ENCODE measurements around the gene SHISA5. TPM values are rescaled to one million over a fixed set of nuclear protein-coding genes. Genes with fewer than 3 reads are reported as not detected.

Gene SHISA5
- total RNA-seq, 6 experiments from 2014 or later, result 76.3 to 118 (median 101) TPM

DNA sequence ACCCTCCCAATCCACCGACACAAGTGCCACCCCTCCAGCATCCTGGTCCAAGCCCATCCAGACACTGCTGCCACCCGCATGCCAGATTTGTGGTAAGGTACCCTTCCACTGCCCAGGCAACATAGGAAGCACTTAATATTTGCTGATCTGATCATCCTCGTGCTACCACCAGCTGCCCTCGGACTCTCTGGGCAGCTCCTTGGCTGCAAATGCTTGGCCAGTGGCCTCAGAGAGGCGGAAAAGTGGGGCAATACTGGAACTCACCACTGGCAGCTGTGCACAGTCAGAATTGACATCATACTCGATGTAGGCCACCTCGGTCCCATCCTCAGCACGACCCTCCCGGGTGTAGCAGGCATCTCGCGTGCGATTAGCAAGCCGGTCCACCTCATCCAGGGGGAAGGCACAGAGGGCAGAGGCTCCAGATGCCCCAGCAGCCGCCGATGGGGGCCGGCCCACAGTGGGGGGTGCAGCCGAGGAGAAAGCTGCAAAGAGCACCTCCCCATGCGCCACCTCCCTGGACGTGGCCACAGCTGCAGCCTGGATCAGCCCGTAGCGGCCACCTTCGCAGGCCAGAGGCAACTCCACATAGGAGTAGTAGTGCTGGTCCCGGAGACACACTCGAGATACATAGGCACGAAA, 80.6 kb downstream of the SHISA5 start:
- DNase-seq (no peak), ATAC-seq (peak in 2 of 4 donors; percentile 30 to 34)
- TF ChIP-seq, protein P1, sequence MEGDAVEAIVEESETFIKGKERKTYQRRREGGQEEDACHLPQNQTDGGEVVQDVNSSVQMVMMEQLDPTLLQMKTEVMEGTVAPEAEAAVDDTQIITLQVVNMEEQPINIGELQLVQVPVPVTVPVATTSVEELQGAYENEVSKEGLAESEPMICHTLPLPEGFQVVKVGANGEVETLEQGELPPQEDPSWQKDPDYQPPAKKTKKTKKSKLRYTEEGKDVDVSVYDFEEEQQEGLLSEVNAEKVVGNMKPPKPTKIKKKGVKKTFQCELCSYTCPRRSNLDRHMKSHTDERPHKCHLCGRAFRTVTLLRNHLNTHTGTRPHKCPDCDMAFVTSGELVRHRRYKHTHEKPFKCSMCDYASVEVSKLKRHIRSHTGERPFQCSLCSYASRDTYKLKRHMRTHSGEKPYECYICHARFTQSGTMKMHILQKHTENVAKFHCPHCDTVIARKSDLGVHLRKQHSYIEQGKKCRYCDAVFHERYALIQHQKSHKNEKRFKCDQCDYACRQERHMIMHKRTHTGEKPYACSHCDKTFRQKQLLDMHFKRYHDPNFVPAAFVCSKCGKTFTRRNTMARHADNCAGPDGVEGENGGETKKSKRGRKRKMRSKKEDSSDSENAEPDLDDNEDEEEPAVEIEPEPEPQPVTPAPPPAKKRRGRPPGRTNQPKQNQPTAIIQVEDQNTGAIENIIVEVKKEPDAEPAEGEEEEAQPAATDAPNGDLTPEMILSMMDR (IDR thresholded peaks at IDR 0.05), result no peak
- no peak for TF ChIP-seq POLR2A (IDR thresholded peaks at IDR 0.05)
- intact Hi-C loops (cut with DNase I), result no loop called here
- Histone ChIP-seq H3K4me1 (peaks cover 2 to 58% (median 13%) of the 10 kb centered on the region in 4 donors), H3K9me3 (no peaks in the 10 kb centered on the region), H3K27me3 (no peaks in the 10 kb centered on the region), H3K27ac (no peak overlapping the region), H3K36me3 (peaks cover 0 to 17% (median 6%) of the 10 kb centered on the region in 4 donors), H3K4me3 (no peak overlapping the region)
- WGBS (ENCODE audit: insufficient coverage, low coverage, low lambda C conversion rate, missing lambda C conversion rate), result 67% methylated on average over 5 of the region's 25 CpGs

DNA sequence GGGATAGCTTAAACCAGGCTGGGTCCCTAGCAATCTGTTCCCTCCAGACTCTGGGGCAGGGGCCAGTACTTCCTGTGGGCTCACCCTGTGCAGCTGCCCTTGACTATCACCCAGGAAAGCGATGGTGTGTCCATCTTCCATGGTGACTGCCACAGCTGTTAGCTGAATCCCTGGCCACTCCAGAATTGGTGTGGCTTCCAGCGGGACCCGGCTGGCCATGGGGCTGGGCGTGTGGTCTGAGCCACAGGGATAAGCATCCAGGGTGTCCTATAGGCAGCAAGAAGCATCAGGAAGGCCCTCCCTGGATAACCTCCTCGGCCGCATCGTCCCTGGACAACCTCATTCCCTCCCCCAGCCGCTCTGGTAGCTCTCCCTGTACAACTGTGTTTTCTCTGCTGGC, 81.3 kb downstream of the SHISA5 start:
- DNase-seq (no peak), ATAC-seq (no peak)
- WGBS (ENCODE audit: insufficient coverage, low coverage, low lambda C conversion rate, missing lambda C conversion rate), result no CpG with 5 or more reads among the region's 8 CpGs
- Histone ChIP-seq H3K9me3 (no peaks in the 10 kb centered on the region), H3K27ac (no peak overlapping the region), H3K4me1 (peaks cover 2 to 51% (median 10%) of the 10 kb centered on the region in 4 donors), H3K36me3 (peaks cover 0 to 24% (median 10%) of the 10 kb centered on the region in 4 donors), H3K27me3 (no peaks in the 10 kb centered on the region), H3K4me3 (no peak overlapping the region)
- TF ChIP-seq POLR2A (IDR thresholded peaks at IDR 0.05), result no peak
- TF ChIP-seq, protein P1 (IDR thresholded peaks at IDR 0.05), result no peak
- intact Hi-C loops (cut with DNase I), result no loop called here

DNA sequence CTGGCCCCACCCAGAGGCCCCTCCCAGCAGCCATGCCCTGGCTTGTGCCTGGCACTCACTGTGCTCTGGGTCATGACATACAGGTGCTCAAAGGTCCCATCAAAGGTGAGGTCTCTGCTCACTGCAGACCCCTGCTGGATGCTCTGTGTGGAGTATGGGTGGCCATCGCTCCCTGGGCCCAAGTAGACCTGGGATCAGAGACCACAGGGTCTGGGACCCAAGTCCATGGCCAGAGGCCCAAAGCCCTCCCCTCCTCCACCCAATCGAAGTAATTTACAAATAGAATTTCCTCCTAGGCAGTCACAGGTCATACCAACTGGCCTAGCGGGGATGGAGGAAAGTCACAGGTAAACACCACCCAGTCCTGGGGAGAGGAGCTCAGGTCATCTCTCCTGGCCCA, 81.7 kb downstream of the SHISA5 start:
- DNase-seq, result no peak
- no peak overlapping the region for H3K4me3 ChIP-seq
- ATAC-seq, result peak in 1 of 4 donors; percentile 3
- no peaks in the 10 kb centered on the region for H3K27me3 ChIP-seq
- WGBS (ENCODE audit: insufficient coverage, low coverage, low lambda C conversion rate, missing lambda C conversion rate), result no CpG with 5 or more reads among the region's 3 CpGs
- peaks cover 0 to 28% (median 12%) of the 10 kb centered on the region in 4 donors for H3K36me3 ChIP-seq
- intact Hi-C loops (cut with DNase I), result no loop called here
- TF ChIP-seq POLR2A (IDR thresholded peaks at IDR 0.05), result no peak
- TF ChIP-seq, protein P1 (IDR thresholded peaks at IDR 0.05), result no peak
- no peaks in the 10 kb centered on the region for H3K9me3 ChIP-seq
- no peak overlapping the region for H3K27ac ChIP-seq
- peaks cover 2 to 47% (median 8%) of the 10 kb centered on the region in 4 donors for H3K4me1 ChIP-seq

DNA sequence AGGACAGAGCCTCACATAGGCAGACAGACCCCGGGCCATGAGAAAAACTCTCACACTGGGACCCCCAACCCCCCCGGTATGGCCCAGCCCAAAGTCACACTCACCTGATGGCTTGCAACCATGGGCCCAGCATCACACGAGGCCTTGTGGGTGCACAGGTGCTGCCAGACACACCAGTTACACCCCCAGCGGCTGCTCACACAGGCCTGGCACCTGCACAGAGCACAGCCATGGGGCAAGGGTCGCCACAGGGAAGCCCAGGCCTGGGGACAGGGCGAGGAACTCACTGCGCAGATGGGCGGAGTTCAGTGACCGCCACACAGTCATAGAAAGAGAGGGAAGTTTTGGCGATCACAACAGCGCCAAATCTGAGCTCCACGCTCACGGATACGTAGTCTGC, 83.4 kb downstream of the SHISA5 start:
- DNase-seq (no peak), ATAC-seq (peak in 1 of 4 donors; percentile 17)
- H3K27me3 ChIP-seq, result no peaks in the 10 kb centered on the region
- intact Hi-C loops (cut with DNase I), result no loop called here
- no peak overlapping the region for H3K27ac ChIP-seq
- WGBS (ENCODE audit: insufficient coverage, low coverage, low lambda C conversion rate, missing lambda C conversion rate), result 27% methylated on average over 3 of the region's 14 CpGs
- H3K4me3 ChIP-seq, result no peak overlapping the region
- peaks cover 0 to 40% (median 22%) of the 10 kb centered on the region in 4 donors for H3K36me3 ChIP-seq
- H3K4me1 ChIP-seq, result peaks cover 0 to 31% (median 1%) of the 10 kb centered on the region in 4 donors
- H3K9me3 ChIP-seq, result no peaks in the 10 kb centered on the region
- no peak for TF ChIP-seq POLR2A (IDR thresholded peaks at IDR 0.05)
- TF ChIP-seq, protein P1 (IDR thresholded peaks at IDR 0.05), result no peak

All from right lobe of liver (tissue), 6 donors.